GM12873 (cell line): ENCODE data around the gene DOK3.
A peak's percentile ranks its signal among the peaks of the same experiment; 100 is the strongest.

ENCODE experiments used
- CTCF ChIP-seq: IDR thresholded peaks from 2 replicates; pipeline ENCODE4 v1.5.1; 2012; ENCODE audit warnings: low read depth, mild to moderate bottlenecking, moderate library complexity, low read length, control low read depth; ENCODE audit not compliant: insufficient read depth; ENCODE audit errors: missing control alignments

The DOK3 gene

GRCh38 chr5:177509381-177509951 lies at the start of gene DOK3:
TSS of gene DOK3 (minus strand) at chr5:177509826. CDS start at chr5:177509540, 286 bp downstream.
- no peak for TF ChIP-seq CTCF

- no peak for TF ChIP-seq CTCF
These were observed 48.2 kb upstream of the DOK3 start for GRCh38 chr5:177557796-177558195.

GRCh38 chr5:177557041-177557647 lies 47.5 kb upstream of the DOK3 start:
- TF ChIP-seq CTCF: no peak

- no peak for TF ChIP-seq CTCF
These were observed 46.0 kb upstream of the DOK3 start for GRCh38 chr5:177555665-177556064.

GRCh38 chr5:177555228-177555627 lies 45.6 kb upstream of the DOK3 start:
- TF ChIP-seq CTCF: no peak

- TF ChIP-seq CTCF: peak; percentile 35
These were observed 45.0 kb upstream of the DOK3 start, which contains the start of gene FAM193B for GRCh38 chr5:177554474-177555111. TSS of gene FAM193B (minus strand) at chr5:177554563. CDS start at chr5:177554458, 105 bp downstream.

- TF ChIP-seq CTCF: no peak
These were observed 44.2 kb upstream of the DOK3 start for GRCh38 chr5:177553671-177554429.
